K562 (cell line): ENCODE measurements around the gene DARS1. TPM values are rescaled to one million over a fixed set of nuclear protein-coding genes. Genes with fewer than 3 reads are reported as not detected.

Source experiments
- HNRNPUL1 ChIP-seq: fragments of 200-400 bp; formaldehyde crosslinking; IDR thresholded peaks from 2 replicates; pipeline ENCODE4 v1.6.1; 2017; ENCODE audit warnings: low read length
- MGA ChIP-seq: fragments of 450-650 bp; IDR thresholded peaks from 2 replicates; pipeline ENCODE4 v1.6.1; 2016; ENCODE audit warnings: mild to moderate bottlenecking, moderate library complexity
- ZNF551 ChIP-seq: fragments of 250-450 bp; sonication (Bioruptor Pico); IDR thresholded peaks from 2 replicates; pipeline ENCODE4 v1.5.0; 2021; ENCODE audit warnings: mild to moderate bottlenecking, moderate library complexity
- ZNF592 ChIP-seq: fragments of 450-650 bp; IDR thresholded peaks from 2 replicates; pipeline ENCODE4 v1.6.1; 2017; ENCODE audit warnings: antibody characterized with exemption, mild to moderate bottlenecking
- polyA plus RNA-seq, 8 experiments: library from polyadenylated mRNA; depleted of rRNA in 4 of 8; stranded (reverse) in 5 of 8; unstranded in 3 of 8; fragments of >200 nt; fragmentation: Nextera tagmentation in 2 of 8; fragmentation: Illumina TruSeq in 1 of 8; extraction: Ambion mirVana in 2 of 8; extraction: Trizol in 1 of 8; gene quantifications; 2 replicates each; pipeline versions ENCODE4 v1.2.1 to v1.2.3, GENCODE V29; 2011 to 2014; ENCODE audit warnings: inconsistent platforms in 1 of 8, missing spikeins in 1 of 8
- total RNA-seq, 7 experiments: library from RNA; depleted of rRNA in 6 of 7; stranded (reverse); fragments of >200 nt in 6 of 7; fragmentation: Illumina TruSeq in 2 of 7; extraction: Trizol in 2 of 7; gene quantifications; 2 replicates each; pipeline versions ENCODE4 v1.2.1 to v1.2.3, GENCODE V29; 2011 to 2021; ENCODE audit warnings: low replicate concordance in 1 of 7

Gene DARS1
- total and polyA plus RNA-seq, 9 of the 15 experiments (the other 6 are each of a cell fraction or from before 2014, with no cell fraction given), result 91.5 to 239 (median 98.0) TPM

GRCh38 chr2:135984199-135985017, 1.0 kb downstream of the DARS1 start (continued):
- TF ChIP-seq MGA (peak; percentile 41), ZNF551 (CRISPR knock-in tag) (no peak), HNRNPUL1 (no peak), ZNF592 (0 out of 2 replicates have a peak, but pooled peaks have one; percentile 58)
- TF ChIP-seq, all 486 proteins: peak for 10
